Thyroid gland (tissue), 4 donors: ENCODE data around the gene BCAM. TPM values are rescaled to one million over a fixed set of nuclear protein-coding genes. Genes with fewer than 3 reads are reported as not detected.
A peak's percentile ranks its signal among the peaks of the same experiment; 100 is the strongest.

Source experiments
- DNase-seq, 2 donors: peaks; one replicate each; pipeline ENCODE4 v3.0.0-alpha.2; 2019
- H3K27ac ChIP-seq, 3 donors: fragments of 200-600 bp; sonication (generic); 1 replicate in 2 of 3; 2 replicates in 1 of 3; pipeline ENCODE4 v1.5.1; 2016 to 2019; ENCODE audit warnings: mild to moderate bottlenecking in 1 of 3, moderate library complexity in 1 of 3
- H3K27me3 ChIP-seq: fragments of 200-600 bp; sonication (generic); one replicate; pipeline ENCODE4 v1.5.1; 2019
- H3K36me3 ChIP-seq, 2 donors: fragments of 200-600 bp; sonication (generic); one replicate each; pipeline ENCODE4 v1.5.1; 2016 to 2019
- H3K4me1 ChIP-seq, 2 donors: fragments of 200-600 bp; sonication (generic); one replicate each; pipeline ENCODE4 v1.5.1; 2017 to 2019
- H3K4me3 ChIP-seq, 3 donors: fragments of 200-600 bp; sonication (generic); replicated peaks in 1 of 3; 1 replicate in 2 of 3; 2 replicates in 1 of 3; pipeline ENCODE4 v1.5.1; 2016; ENCODE audit warnings: mild to moderate bottlenecking in 1 of 3
- H3K9me3 ChIP-seq: fragments of 200-600 bp; sonication (generic); one replicate; pipeline ENCODE4 v1.5.1; 2017
- CTCF ChIP-seq, 6 experiments: fragments of 200-600 bp in 3 of 6; fragments of 450-650 bp in 3 of 6; sonication (generic) in 3 of 6; IDR thresholded peaks; one replicate each; pipeline ENCODE4 v1.5.1; 2016 to 2019; ENCODE audit warnings: antibody characterized with exemption in 6 of 6, mild to moderate bottlenecking in 2 of 6, inconsistent platforms in 1 of 6, moderate library complexity in 1 of 6
- POLR2A ChIP-seq, 2 donors: fragments of 450-650 bp; IDR thresholded peaks; one replicate each; pipeline ENCODE4 v1.6.1; 2017; ENCODE audit warnings: antibody characterized with exemption in 2 of 2, mild to moderate bottlenecking in 2 of 2, moderate library complexity in 1 of 2
- WGBS, 2 donors: methylation state at CpG; one replicate each; pipeline ENCODE4 v1.1.5; 2017; 5-methylcytosine and 5-hydroxymethylcytosine counted together
- intact Hi-C: fragments of 100-400 bp; cut with DNase I; formaldehyde crosslinking; loops from one replicate; pipeline ENCODE4 v1.15.1; 2023
- total RNA-seq, 4 donors: library from RNA; depleted of rRNA; stranded (reverse); fragments of >200 nt; gene quantifications; one replicate each; pipeline ENCODE4 v1.2.3, GENCODE V29; 2016

The BCAM gene
- total RNA-seq, 4 donors from 2014 or later: 156 to 391 (median 285) TPM

- H3K27ac ChIP-seq: no peak overlapping the region
- no peaks in the 10 kb centered on the region for H3K9me3 ChIP-seq
- 95 to 100% methylated on average over 2 of the region's 2 CpGs for WGBS, 2 donors
- H3K36me3 ChIP-seq: no peaks in the 10 kb centered on the region
- H3K27me3 ChIP-seq: no peaks in the 10 kb centered on the region
- DNase-seq: no peak
- no peak overlapping the region for H3K4me3 ChIP-seq
- intact Hi-C loops: loop anchor here (2.0 kb wide), 1 partner anchor 30 kb away; the partner anchor contains the start of gene BCAM
- TF ChIP-seq POLR2A (IDR thresholded peaks at IDR 0.05) (no peak), CTCF (IDR thresholded peaks at IDR 0.05) (no peak)
- peaks cover 0 to 9% of the 10 kb centered on the region in 2 donors for H3K4me1 ChIP-seq
Observed at GRCh38 chr19:44839276-44839675, 30.4 kb downstream of the BCAM start.

GRCh38 chr19:44840811-44841210 is 31.9 kb downstream of the BCAM start:
- H3K9me3 ChIP-seq: no peaks in the 10 kb centered on the region
- peak; percentile 75 to 81 for DNase-seq
- intact Hi-C loops: no loop called here
- no peak overlapping the region for H3K4me3 ChIP-seq
- H3K27me3 ChIP-seq: no peaks in the 10 kb centered on the region
- WGBS, 2 donors: 15 to 45% methylated on average over 6 to 7 of the region's 7 CpGs
- no peak for TF ChIP-seq CTCF (IDR thresholded peaks at IDR 0.05)
- no peaks in the 10 kb centered on the region for H3K36me3 ChIP-seq
- H3K27ac ChIP-seq: peak overlapping the region in 1 of 3 donors; percentile 29
- peaks cover 6 to 18% of the 10 kb centered on the region in 2 donors for H3K4me1 ChIP-seq

GRCh38 chr19:44841231-44841630 is 32.3 kb downstream of the BCAM start:
- Histone ChIP-seq H3K9me3 (no peaks in the 10 kb centered on the region), H3K27ac (peak overlapping the region in 1 of 3 donors; percentile 58), H3K4me1 (peaks cover 6 to 18% of the 10 kb centered on the region in 2 donors), H3K4me3 (no peak overlapping the region), H3K36me3 (no peaks in the 10 kb centered on the region), H3K27me3 (no peaks in the 10 kb centered on the region)
- intact Hi-C loops: no loop called here
- WGBS, 2 donors: 26 to 32% methylated on average over 3 of the region's 3 CpGs
- peak; percentile 69 to 86 for DNase-seq
- no peak for TF ChIP-seq POLR2A (IDR thresholded peaks at IDR 0.05)
- peak in 1 of 6 experiments; percentile 20 for TF ChIP-seq CTCF (IDR thresholded peaks at IDR 0.05)

GRCh38 chr19:44845286-44845611 is 36.3 kb downstream of the BCAM start:
- Histone ChIP-seq H3K4me3 (peak overlapping the region in 1 of 3 donors; percentile 85), H3K4me1 (peaks cover 28 to 42% of the 10 kb centered on the region in 2 donors), H3K27ac (peak overlapping the region in 2 of 3 donors; percentile 80 to 82), H3K27me3 (no peaks in the 10 kb centered on the region), H3K9me3 (no peaks in the 10 kb centered on the region), H3K36me3 (no peaks in the 10 kb centered on the region)
- whole genome bisulfite sequencing, 2 donors: 12 to 19% methylated on average over 12 of the region's 12 CpGs
- TF ChIP-seq CTCF (IDR thresholded peaks at IDR 0.05) (no peak), POLR2A (IDR thresholded peaks at IDR 0.05) (no peak)
- intact Hi-C loops: loop anchor here (5.0 kb wide), 1 partner anchor 42 kb away; no protein-coding TSS in a partner anchor
- DNase-seq: peak in 1 of 2 donors; percentile 54

- intact Hi-C loops: loop anchor here (5.0 kb wide), 1 partner anchor 41 kb away; no protein-coding TSS in a partner anchor
- DNase-seq: peak; percentile 100
- peaks cover 29 to 42% of the 10 kb centered on the region in 2 donors for H3K4me1 ChIP-seq
- peak; percentile 81 to 90 for TF ChIP-seq POLR2A (IDR thresholded peaks at IDR 0.05)
- peak in 5 of 6 experiments; percentile 25 to 76 (median 57) for TF ChIP-seq CTCF (IDR thresholded peaks at IDR 0.05)
- peak within 1 kb of the TSS; percentile 42 to 85 (median 47) for H3K4me3 ChIP-seq
- WGBS, 2 donors: 1% methylated on average over 36 to 60 of the region's 67 CpGs
- H3K27me3 ChIP-seq: no peaks in the 10 kb centered on the region
- no peaks in the 10 kb centered on the region for H3K36me3 ChIP-seq
- no peaks in the 10 kb centered on the region for H3K9me3 ChIP-seq
- H3K27ac ChIP-seq: peak within 1 kb of the TSS; percentile 79 to 93 (median 92)
Observed at GRCh38 chr19:44845612-44846454, 36.9 kb downstream of the BCAM start, which contains the start of gene NECTIN2. NECTIN2 (plus strand) TSS chr19:44846297; CDS start chr19:44846526, 229 bp downstream.
